Loucy (cell line): ENCODE measurements around the gene DSE.

Experiments
- H2AFZ ChIP-seq: fragments of 200-600 bp; sonication (generic); 2 replicates; pipeline ENCODE4 v1.6.0; 2016; ENCODE audit warnings: antibody characterized with exemption, mild to moderate bottlenecking, low read length, moderate library complexity
- H3F3A ChIP-seq: fragments of 200-600 bp; 2 replicates; pipeline ENCODE4 v1.6.0; 2016; ENCODE audit warnings: antibody characterized with exemption, low read depth, mild to moderate bottlenecking
- H3K27me3 ChIP-seq: fragments of 200-600 bp; sonication (generic); 2 replicates; pipeline ENCODE4 v1.6.1; 2014; ENCODE audit warnings: low read length, mild to moderate bottlenecking; ENCODE audit not compliant: insufficient read depth, poor library complexity, severe bottlenecking
- H3K36me3 ChIP-seq: fragments of 200-600 bp; sonication (generic); 2 replicates; pipeline ENCODE4 v1.6.1; 2016; ENCODE audit warnings: low read length; ENCODE audit not compliant: insufficient read depth
- H3K4me1 ChIP-seq: fragments of 200-600 bp; sonication (generic); 2 replicates; pipeline ENCODE4 v1.5.1; 2014; ENCODE audit warnings: low read length, mild to moderate bottlenecking; ENCODE audit not compliant: insufficient read depth, poor library complexity, severe bottlenecking
- H3K4me2 ChIP-seq: fragments of 200-600 bp; sonication (generic); 2 replicates; pipeline ENCODE4 v1.6.0; 2014; ENCODE audit warnings: antibody characterized with exemption, low read length, low read depth, mild to moderate bottlenecking; ENCODE audit not compliant: poor library complexity, severe bottlenecking
- H3K4me3 ChIP-seq: fragments of 200-600 bp; sonication (generic); 2 replicates; pipeline ENCODE4 v1.5.1; 2014; ENCODE audit warnings: low read length, mild to moderate bottlenecking, mixed read lengths; ENCODE audit not compliant: poor library complexity, severe bottlenecking
- H3K79me2 ChIP-seq: fragments of 200-600 bp; sonication (generic); 2 replicates; pipeline ENCODE4 v1.6.1; 2014; ENCODE audit warnings: low read length; ENCODE audit not compliant: insufficient read depth
- H3K9ac ChIP-seq: fragments of 200-600 bp; sonication (generic); 2 replicates; pipeline ENCODE4 v1.6.0; 2014; ENCODE audit warnings: mild to moderate bottlenecking, low read depth, low read length, moderate library complexity; ENCODE audit not compliant: poor library complexity, severe bottlenecking
- H3K9me2 ChIP-seq: fragments of 200-600 bp; sonication (generic); replicated peaks from 2 replicates; pipeline ENCODE4 v1.6.1; 2016; ENCODE audit warnings: low read depth, low read length, mixed read lengths
- H3K9me3 ChIP-seq: fragments of 200-600 bp; sonication (generic); 2 replicates; pipeline ENCODE4 v1.6.1; 2014; ENCODE audit warnings: mild to moderate bottlenecking, antibody characterized with exemption, low read length, low read depth; ENCODE audit not compliant: insufficient read depth
- H4K20me1 ChIP-seq: fragments of 200-600 bp; sonication (generic); 2 replicates; pipeline ENCODE4 v1.6.0; 2014; ENCODE audit warnings: antibody characterized with exemption, low read length, mild to moderate bottlenecking; ENCODE audit not compliant: insufficient read depth, poor library complexity, severe bottlenecking
- CTCF ChIP-seq: fragments of 200-600 bp; sonication (generic); conservative IDR thresholded peaks from 2 replicates; pipeline ENCODE4 v1.5.1; 2014; ENCODE audit warnings: mild to moderate bottlenecking, antibody characterized with exemption, low read length
- EZH2phosphoT487 ChIP-seq: fragments of 200-600 bp; IDR thresholded peaks from 2 replicates; pipeline ENCODE4 v1.6.1; 2018; ENCODE audit warnings: antibody characterized with exemption, mild to moderate bottlenecking, moderate library complexity, borderline replicate concordance

DSE gene

GRCh38 chr6:116438590-116439448, 68.1 kb downstream of the DSE start:
- Histone ChIP-seq H3K4me3 (no peak overlapping the region), H3K9me2 (no peaks in the 10 kb centered on the region), H4K20me1 (no peaks in the 10 kb centered on the region), H3K4me1 (no peaks in the 10 kb centered on the region), H3K36me3 (no peaks in the 10 kb centered on the region), H2AFZ (peak overlapping the region; percentile 31; the same call in 1 of the 2 replicates), H3K9me3 (no peaks in the 10 kb centered on the region), H3K79me2 (no peaks in the 10 kb centered on the region), H3K27me3 (no peaks in the 10 kb centered on the region), H3K9ac (no peak overlapping the region), H3F3A (no peaks in the 10 kb centered on the region), H3K4me2 (no peak overlapping the region)
- TF ChIP-seq EZH2phosphoT487 (no peak), CTCF (no peak)

GRCh38 chr6:116439522-116440051, 68.8 kb downstream of the DSE start:
- Histone ChIP-seq H3K36me3 (no peaks in the 10 kb centered on the region), H3F3A (no peaks in the 10 kb centered on the region), H3K9ac (no peak overlapping the region), H3K79me2 (no peaks in the 10 kb centered on the region), H2AFZ (no peak overlapping the region), H3K4me3 (no peak overlapping the region), H3K27me3 (no peaks in the 10 kb centered on the region), H3K4me1 (peaks cover 5% of the 10 kb centered on the region), H3K9me2 (no peaks in the 10 kb centered on the region), H3K4me2 (no peak overlapping the region), H4K20me1 (no peaks in the 10 kb centered on the region), H3K9me3 (no peaks in the 10 kb centered on the region)
- no peak for TF ChIP-seq CTCF
- no peak for TF ChIP-seq EZH2phosphoT487

- no peaks in the 10 kb centered on the region for H3K9me3 ChIP-seq
- H3K4me1 ChIP-seq, result peaks cover 25% of the 10 kb centered on the region
Observed at GRCh38 chr6:116443105-116443504, 72.4 kb downstream of the DSE start.

More at GRCh38 chr6:116443105-116443504, 72.4 kb downstream of the DSE start:
- no peaks in the 10 kb centered on the region for H3K9me2 ChIP-seq
- no peak overlapping the region for H3K4me2 ChIP-seq
- H3F3A ChIP-seq, result no peaks in the 10 kb centered on the region
- H4K20me1 ChIP-seq, result no peaks in the 10 kb centered on the region
- H3K36me3 ChIP-seq, result no peaks in the 10 kb centered on the region
- H3K27me3 ChIP-seq, result no peaks in the 10 kb centered on the region
- H2AFZ ChIP-seq, result no peak overlapping the region
- no peak for TF ChIP-seq EZH2phosphoT487
- TF ChIP-seq CTCF, result no peak
- H3K79me2 ChIP-seq, result no peaks in the 10 kb centered on the region
- H3K4me3 ChIP-seq, result no peak overlapping the region
- H3K9ac ChIP-seq, result no peak overlapping the region
